H1 (cell line): ENCODE data around the gene NSD2. TPM values are rescaled to one million over a fixed set of nuclear protein-coding genes. Genes with fewer than 3 reads are reported as not detected.

Source experiments
- CBX5 ChIP-seq: fragments of 300-800, 300-1000 bp; sonication (generic); IDR thresholded peaks from 2 replicates; pipeline ENCODE4 v1.7.1; 2016; ENCODE audit warnings: antibody characterized with exemption, low read length, low read depth
- CBX8 ChIP-seq: fragments of 300-800, 300-1000 bp; sonication (generic); IDR thresholded peaks from 2 replicates; pipeline ENCODE4 v1.7.1; 2016; ENCODE audit warnings: low read depth, low read length, borderline replicate concordance
- RNF2 ChIP-seq: fragments of 200-900, 300-1000 bp; sonication (generic); IDR thresholded peaks from 2 replicates; pipeline ENCODE4 v1.7.1; 2016; ENCODE audit warnings: borderline replicate concordance, low read depth, mild to moderate bottlenecking, antibody characterized with exemption, low read length; ENCODE audit not compliant: poor library complexity, severe bottlenecking; ENCODE audit errors: missing control alignments
- SP2 ChIP-seq: IDR thresholded peaks from 2 replicates; pipeline ENCODE4 v1.6.1; 2012; ENCODE audit warnings: mild to moderate bottlenecking, low read length, inconsistent platforms
- polyA plus RNA-seq, 7 experiments: library from polyadenylated mRNA; depleted of rRNA in 3 of 7; stranded (reverse) in 5 of 7; unstranded in 2 of 7; fragments of >200 nt in 5 of 7; fragments of 200-250 nt in 2 of 7; gene quantifications; 1 replicate in 5 of 7; 2 replicates in 1 of 7; 4 replicates in 1 of 7; pipeline versions ENCODE4 v1.2.1 to v1.2.3, GENCODE V29; 2011 to 2013; ENCODE audit warnings: missing spikeins in 2 of 7, mixed read lengths in 2 of 7
- total RNA-seq: library from RNA; stranded (reverse); fragmentation: NEBNext Ultra II Directional; extraction: Animal tissue kit (Norgen Biotek cat#: 25700); gene quantifications from 2 replicates; pipeline ENCODE4 v1.2.1, GENCODE V29; 2021
- TF ChIP-seq, protein P1 (sequence below): fragments of 300-600 bp; sonication (generic); IDR thresholded peaks from 2 replicates; pipeline ENCODE4 v1.7.1; 2012; ENCODE audit warnings: low read length, moderate library complexity, mild to moderate bottlenecking, inconsistent platforms; ENCODE audit not compliant: insufficient replicate concordance

The NSD2 gene
- total and polyA plus RNA-seq, 2 of the 8 experiments (the other 6 are each of a cell fraction or from before 2014, with no cell fraction given) = 26.7 to 129 TPM

DNA sequence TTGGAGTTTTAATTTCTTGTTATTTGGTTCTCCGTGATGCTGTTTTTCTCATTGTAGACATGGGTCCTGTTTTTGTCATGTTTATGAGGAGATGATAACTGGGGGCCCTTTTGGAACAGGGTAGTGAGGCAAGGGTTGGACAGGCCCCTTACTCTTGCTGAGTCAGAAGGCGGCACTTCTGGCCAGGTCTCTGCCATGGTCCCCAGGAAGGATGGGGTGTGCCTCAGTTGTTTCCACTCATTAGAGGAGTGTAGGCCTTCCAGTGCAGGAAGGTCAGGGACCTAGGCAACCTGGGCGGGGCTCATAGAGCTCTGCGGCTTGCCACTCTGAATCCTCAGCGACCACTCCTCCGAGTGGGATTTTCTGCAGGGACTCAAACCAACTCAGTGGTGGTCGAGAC, 69.4 kb downstream of the NSD2 start (continued):
- TF ChIP-seq, protein P1, sequence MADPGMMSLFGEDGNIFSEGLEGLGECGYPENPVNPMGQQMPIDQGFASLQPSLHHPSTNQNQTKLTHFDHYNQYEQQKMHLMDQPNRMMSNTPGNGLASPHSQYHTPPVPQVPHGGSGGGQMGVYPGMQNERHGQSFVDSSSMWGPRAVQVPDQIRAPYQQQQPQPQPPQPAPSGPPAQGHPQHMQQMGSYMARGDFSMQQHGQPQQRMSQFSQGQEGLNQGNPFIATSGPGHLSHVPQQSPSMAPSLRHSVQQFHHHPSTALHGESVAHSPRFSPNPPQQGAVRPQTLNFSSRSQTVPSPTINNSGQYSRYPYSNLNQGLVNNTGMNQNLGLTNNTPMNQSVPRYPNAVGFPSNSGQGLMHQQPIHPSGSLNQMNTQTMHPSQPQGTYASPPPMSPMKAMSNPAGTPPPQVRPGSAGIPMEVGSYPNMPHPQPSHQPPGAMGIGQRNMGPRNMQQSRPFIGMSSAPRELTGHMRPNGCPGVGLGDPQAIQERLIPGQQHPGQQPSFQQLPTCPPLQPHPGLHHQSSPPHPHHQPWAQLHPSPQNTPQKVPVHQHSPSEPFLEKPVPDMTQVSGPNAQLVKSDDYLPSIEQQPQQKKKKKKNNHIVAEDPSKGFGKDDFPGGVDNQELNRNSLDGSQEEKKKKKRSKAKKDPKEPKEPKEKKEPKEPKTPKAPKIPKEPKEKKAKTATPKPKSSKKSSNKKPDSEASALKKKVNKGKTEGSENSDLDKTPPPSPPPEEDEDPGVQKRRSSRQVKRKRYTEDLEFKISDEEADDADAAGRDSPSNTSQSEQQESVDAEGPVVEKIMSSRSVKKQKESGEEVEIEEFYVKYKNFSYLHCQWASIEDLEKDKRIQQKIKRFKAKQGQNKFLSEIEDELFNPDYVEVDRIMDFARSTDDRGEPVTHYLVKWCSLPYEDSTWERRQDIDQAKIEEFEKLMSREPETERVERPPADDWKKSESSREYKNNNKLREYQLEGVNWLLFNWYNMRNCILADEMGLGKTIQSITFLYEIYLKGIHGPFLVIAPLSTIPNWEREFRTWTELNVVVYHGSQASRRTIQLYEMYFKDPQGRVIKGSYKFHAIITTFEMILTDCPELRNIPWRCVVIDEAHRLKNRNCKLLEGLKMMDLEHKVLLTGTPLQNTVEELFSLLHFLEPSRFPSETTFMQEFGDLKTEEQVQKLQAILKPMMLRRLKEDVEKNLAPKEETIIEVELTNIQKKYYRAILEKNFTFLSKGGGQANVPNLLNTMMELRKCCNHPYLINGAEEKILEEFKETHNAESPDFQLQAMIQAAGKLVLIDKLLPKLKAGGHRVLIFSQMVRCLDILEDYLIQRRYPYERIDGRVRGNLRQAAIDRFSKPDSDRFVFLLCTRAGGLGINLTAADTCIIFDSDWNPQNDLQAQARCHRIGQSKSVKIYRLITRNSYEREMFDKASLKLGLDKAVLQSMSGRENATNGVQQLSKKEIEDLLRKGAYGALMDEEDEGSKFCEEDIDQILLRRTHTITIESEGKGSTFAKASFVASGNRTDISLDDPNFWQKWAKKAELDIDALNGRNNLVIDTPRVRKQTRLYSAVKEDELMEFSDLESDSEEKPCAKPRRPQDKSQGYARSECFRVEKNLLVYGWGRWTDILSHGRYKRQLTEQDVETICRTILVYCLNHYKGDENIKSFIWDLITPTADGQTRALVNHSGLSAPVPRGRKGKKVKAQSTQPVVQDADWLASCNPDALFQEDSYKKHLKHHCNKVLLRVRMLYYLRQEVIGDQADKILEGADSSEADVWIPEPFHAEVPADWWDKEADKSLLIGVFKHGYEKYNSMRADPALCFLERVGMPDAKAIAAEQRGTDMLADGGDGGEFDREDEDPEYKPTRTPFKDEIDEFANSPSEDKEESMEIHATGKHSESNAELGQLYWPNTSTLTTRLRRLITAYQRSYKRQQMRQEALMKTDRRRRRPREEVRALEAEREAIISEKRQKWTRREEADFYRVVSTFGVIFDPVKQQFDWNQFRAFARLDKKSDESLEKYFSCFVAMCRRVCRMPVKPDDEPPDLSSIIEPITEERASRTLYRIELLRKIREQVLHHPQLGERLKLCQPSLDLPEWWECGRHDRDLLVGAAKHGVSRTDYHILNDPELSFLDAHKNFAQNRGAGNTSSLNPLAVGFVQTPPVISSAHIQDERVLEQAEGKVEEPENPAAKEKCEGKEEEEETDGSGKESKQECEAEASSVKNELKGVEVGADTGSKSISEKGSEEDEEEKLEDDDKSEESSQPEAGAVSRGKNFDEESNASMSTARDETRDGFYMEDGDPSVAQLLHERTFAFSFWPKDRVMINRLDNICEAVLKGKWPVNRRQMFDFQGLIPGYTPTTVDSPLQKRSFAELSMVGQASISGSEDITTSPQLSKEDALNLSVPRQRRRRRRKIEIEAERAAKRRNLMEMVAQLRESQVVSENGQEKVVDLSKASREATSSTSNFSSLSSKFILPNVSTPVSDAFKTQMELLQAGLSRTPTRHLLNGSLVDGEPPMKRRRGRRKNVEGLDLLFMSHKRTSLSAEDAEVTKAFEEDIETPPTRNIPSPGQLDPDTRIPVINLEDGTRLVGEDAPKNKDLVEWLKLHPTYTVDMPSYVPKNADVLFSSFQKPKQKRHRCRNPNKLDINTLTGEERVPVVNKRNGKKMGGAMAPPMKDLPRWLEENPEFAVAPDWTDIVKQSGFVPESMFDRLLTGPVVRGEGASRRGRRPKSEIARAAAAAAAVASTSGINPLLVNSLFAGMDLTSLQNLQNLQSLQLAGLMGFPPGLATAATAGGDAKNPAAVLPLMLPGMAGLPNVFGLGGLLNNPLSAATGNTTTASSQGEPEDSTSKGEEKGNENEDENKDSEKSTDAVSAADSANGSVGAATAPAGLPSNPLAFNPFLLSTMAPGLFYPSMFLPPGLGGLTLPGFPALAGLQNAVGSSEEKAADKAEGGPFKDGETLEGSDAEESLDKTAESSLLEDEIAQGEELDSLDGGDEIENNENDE = no peak
- TF ChIP-seq RNF2 = no peak
- TF ChIP-seq SP2 = no peak
- no peak for TF ChIP-seq CBX5
- no peak for TF ChIP-seq CBX8
